22Rv1 (cell line): ENCODE results near the gene EIF4G3.

Experiments used
- CTCF ChIP-seq: fragments of 450-650 bp; IDR thresholded peaks from 2 replicates; pipeline ENCODE4 v1.5.1; 2017; ENCODE audit warnings: mild to moderate bottlenecking
- ZFX ChIP-seq: fragments of 450-650 bp; IDR thresholded peaks from 2 replicates; pipeline ENCODE4 v1.6.1; 2017; ENCODE audit warnings: antibody characterized with exemption, borderline replicate concordance

- TF ChIP-seq CTCF (no peak), ZFX (no peak)
Observed at GRCh38 chr1:21046132-21046531, 130.6 kb downstream of the EIF4G3 start.
